ENCODE results near the gene FRY. TPM values are rescaled to one million over a fixed set of nuclear protein-coding genes. Genes with fewer than 3 reads are reported as not detected.

Gene FRY
- total and polyA plus RNA-seq, 9 of the 15 experiments (the other 6 are each of a cell fraction or from before 2014, with no cell fraction given), result 0.03 to 0.31 (median 0.11) TPM; not detected in 3

DNA sequence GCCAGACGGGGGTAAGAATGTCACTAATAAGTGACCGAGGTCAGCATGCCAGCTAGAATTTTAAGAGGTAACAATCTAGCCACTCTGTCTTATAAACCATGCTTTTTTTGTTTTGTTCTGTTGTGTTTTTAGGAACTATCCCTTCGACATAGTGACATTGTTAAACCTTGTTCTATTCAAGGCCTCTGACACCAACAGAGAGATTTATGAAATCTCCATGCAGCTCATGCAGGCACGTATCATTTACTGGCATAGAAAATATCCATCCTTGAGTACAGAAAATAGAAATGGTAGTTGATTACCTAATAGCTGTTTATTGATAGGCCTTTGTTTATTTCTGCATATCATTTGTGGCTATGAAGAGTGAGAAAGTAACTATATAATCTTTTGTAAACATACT lies 170.2 kb downstream of the FRY start:
- no peak for DNase-seq (ENCODE audit: extremely low read depth in 1 of 4, low spot score in 3 of 4)
- TF ChIP-seq, protein P1, sequence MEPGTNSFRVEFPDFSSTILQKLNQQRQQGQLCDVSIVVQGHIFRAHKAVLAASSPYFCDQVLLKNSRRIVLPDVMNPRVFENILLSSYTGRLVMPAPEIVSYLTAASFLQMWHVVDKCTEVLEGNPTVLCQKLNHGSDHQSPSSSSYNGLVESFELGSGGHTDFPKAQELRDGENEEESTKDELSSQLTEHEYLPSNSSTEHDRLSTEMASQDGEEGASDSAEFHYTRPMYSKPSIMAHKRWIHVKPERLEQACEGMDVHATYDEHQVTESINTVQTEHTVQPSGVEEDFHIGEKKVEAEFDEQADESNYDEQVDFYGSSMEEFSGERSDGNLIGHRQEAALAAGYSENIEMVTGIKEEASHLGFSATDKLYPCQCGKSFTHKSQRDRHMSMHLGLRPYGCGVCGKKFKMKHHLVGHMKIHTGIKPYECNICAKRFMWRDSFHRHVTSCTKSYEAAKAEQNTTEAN (CRISPR knock-in tag; IDR thresholded peaks at IDR 0.05), result no peak
- ATAC-seq, result no peak
- ChIA-PET CTCF (ENCODE audit: low intra/inter-chr PET ratio) (no interaction called here), POLR2A (interaction anchor here (0.7 kb wide), 1 partner anchor 10 kb away, joined by 3 read pairs; no protein-coding TSS in a partner anchor)
- no peaks in the 10 kb centered on the region for H3K27me3 ChIP-seq (ENCODE audit: control insufficient read depth in 2 of 2, insufficient read depth in 2 of 2, low read length in 2 of 2)
- H3K27ac ChIP-seq (ENCODE audit: extremely low read depth, low read depth, low read length), result no peak overlapping the region
- no TSS peak for BruUV-seq (replicated peaks)
- H3K9ac ChIP-seq (ENCODE audit: insufficient read depth in 1 of 2, low read depth in 2 of 2, low read length in 2 of 2), result no peak overlapping the region
- H4K20me1 ChIP-seq (replicated peaks; ENCODE audit: control insufficient read depth, insufficient read depth, low read length), result no peaks in the 10 kb centered on the region
- no peaks in the 10 kb centered on the region for H3K9me3 ChIP-seq (replicated peaks; ENCODE audit: control insufficient read depth, insufficient read depth, low read depth, low read length)
- no peaks in the 10 kb centered on the region for H3K9me1 ChIP-seq (ENCODE audit: control insufficient read depth, insufficient read depth, low read length)
- no peaks in the 10 kb centered on the region for H3K4me1 ChIP-seq (replicated peaks in 1 of 2; ENCODE audit: control insufficient read depth in 2 of 2, insufficient read depth in 2 of 2, low read length in 2 of 2)
- FAIRE-seq, result no peak
- intact Hi-C loops (cut with micrococcal nuclease), result no loop called here
- no peak overlapping the region for H2AFZ ChIP-seq (ENCODE audit: low read depth, low read length)
- WGBS (ENCODE audit: insufficient coverage, low coverage, missing lambda C conversion rate), result 0% methylated on average over 4 of the region's 4 CpGs
- in situ Hi-C loops (cut with MboI), result no loop called here
- no peak overlapping the region for H3K4me3 ChIP-seq
- H3K4me2 ChIP-seq (ENCODE audit: insufficient read depth, low read length), result no peak overlapping the region
- no peaks in the 10 kb centered on the region for H3K36me3 ChIP-seq (ENCODE audit: control insufficient read depth, insufficient read depth, low read length)
- H3K79me2 ChIP-seq (ENCODE audit: control insufficient read depth, insufficient read depth, low read length), result no peaks in the 10 kb centered on the region

DNA sequence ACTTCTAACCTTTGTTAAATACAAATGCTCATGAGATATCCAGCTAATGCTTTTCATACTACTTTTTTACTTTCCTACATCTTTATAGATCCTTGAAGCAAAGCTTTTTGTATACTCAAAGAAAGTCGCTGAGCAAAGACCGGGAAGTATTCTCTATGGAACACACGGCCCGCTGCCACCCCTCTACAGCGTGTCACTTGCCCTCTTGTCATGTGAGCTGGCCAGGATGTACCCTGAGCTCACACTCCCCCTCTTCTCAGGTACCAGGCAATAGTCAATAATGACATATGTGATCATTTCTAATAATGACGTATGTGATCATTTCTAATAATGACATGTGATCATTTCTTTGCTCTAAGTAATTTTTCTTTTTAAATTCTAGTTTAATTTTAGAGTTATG lies 170.7 kb downstream of the FRY start:
- in situ Hi-C loops (cut with MboI), result no loop called here
- BruUV-seq (replicated peaks), result no TSS peak
- no peaks in the 10 kb centered on the region for H3K36me3 ChIP-seq (ENCODE audit: control insufficient read depth, insufficient read depth, low read length)
- no peak overlapping the region for H3K9ac ChIP-seq (ENCODE audit: insufficient read depth in 1 of 2, low read depth in 2 of 2, low read length in 2 of 2)
- POLR2A ChIA-PET, result interaction anchor here (0.7 kb wide), 1 partner anchor 10 kb away, joined by 3 read pairs; no protein-coding TSS in a partner anchor
- no peaks in the 10 kb centered on the region for H3K4me1 ChIP-seq (replicated peaks in 1 of 2; ENCODE audit: control insufficient read depth in 2 of 2, insufficient read depth in 2 of 2, low read length in 2 of 2)
- TF ChIP-seq SAP30 (IDR thresholded peaks at IDR 0.05; ENCODE audit: borderline replicate concordance, insufficient read depth, low read depth, low read length, poor library complexity, severe bottlenecking) (no peak), ZNF282 (CRISPR knock-in tag; IDR thresholded peaks at IDR 0.05) (no peak), MAFK (IDR thresholded peaks at IDR 0.05; ENCODE audit: low read length) (no peak), RUNX1 (IDR thresholded peaks at IDR 0.05; ENCODE audit: low read depth) (no peak), TAF9B (IDR thresholded peaks at IDR 0.05; ENCODE audit: partially characterized antibody) (no peak), FOXK1 (CRISPR knock-in tag; IDR thresholded peaks at IDR 0.05; ENCODE audit: borderline replicate concordance) (no peak), NFATC3 (IDR thresholded peaks at IDR 0.05) (no peak), ERF (CRISPR knock-in tag; IDR thresholded peaks at IDR 0.05) (no peak)
- WGBS (ENCODE audit: insufficient coverage, low coverage, missing lambda C conversion rate), result 0% methylated on average over 6 of the region's 6 CpGs
- CTCF ChIA-PET (ENCODE audit: low intra/inter-chr PET ratio), result no interaction called here
- no peaks in the 10 kb centered on the region for H3K9me1 ChIP-seq (ENCODE audit: control insufficient read depth, insufficient read depth, low read length)
- FAIRE-seq (no peak), DNase-seq (ENCODE audit: extremely low read depth in 1 of 4, low spot score in 3 of 4) (no peak), ATAC-seq (no peak)
- no peak overlapping the region for H3K4me3 ChIP-seq
- H3K9me3 ChIP-seq (replicated peaks; ENCODE audit: control insufficient read depth, insufficient read depth, low read depth, low read length), result no peaks in the 10 kb centered on the region
- intact Hi-C loops (cut with micrococcal nuclease), result no loop called here
- H3K27me3 ChIP-seq (ENCODE audit: control insufficient read depth in 2 of 2, insufficient read depth in 2 of 2, low read length in 2 of 2), result no peaks in the 10 kb centered on the region
- no peak overlapping the region for H3K4me2 ChIP-seq (ENCODE audit: insufficient read depth, low read length)
- H3K27ac ChIP-seq (ENCODE audit: extremely low read depth, low read depth, low read length), result no peak overlapping the region
- H3K79me2 ChIP-seq (ENCODE audit: control insufficient read depth, insufficient read depth, low read length), result no peaks in the 10 kb centered on the region
- no peak overlapping the region for H2AFZ ChIP-seq (ENCODE audit: low read depth, low read length)
- H4K20me1 ChIP-seq (replicated peaks; ENCODE audit: control insufficient read depth, insufficient read depth, low read length), result no peaks in the 10 kb centered on the region

Measured in K562 (cell line).